Thyroid gland (tissue), 4 donors: ENCODE results near the gene ASB8.

Source experiments
- POLR2A ChIP-seq, 2 donors: fragments of 450-650 bp; IDR thresholded peaks; one replicate each; pipeline ENCODE4 v1.6.1; 2017; ENCODE audit warnings: antibody characterized with exemption in 2 of 2, mild to moderate bottlenecking in 2 of 2, moderate library complexity in 1 of 2
- TF ChIP-seq, protein P1 (sequence below), 6 experiments: fragments of 200-600 bp in 3 of 6; fragments of 450-650 bp in 3 of 6; sonication (generic) in 3 of 6; IDR thresholded peaks; one replicate each; pipeline ENCODE4 v1.5.1; 2016 to 2019; ENCODE audit warnings: antibody characterized with exemption in 6 of 6, mild to moderate bottlenecking in 2 of 6, inconsistent platforms in 1 of 6, moderate library complexity in 1 of 6

DNA sequence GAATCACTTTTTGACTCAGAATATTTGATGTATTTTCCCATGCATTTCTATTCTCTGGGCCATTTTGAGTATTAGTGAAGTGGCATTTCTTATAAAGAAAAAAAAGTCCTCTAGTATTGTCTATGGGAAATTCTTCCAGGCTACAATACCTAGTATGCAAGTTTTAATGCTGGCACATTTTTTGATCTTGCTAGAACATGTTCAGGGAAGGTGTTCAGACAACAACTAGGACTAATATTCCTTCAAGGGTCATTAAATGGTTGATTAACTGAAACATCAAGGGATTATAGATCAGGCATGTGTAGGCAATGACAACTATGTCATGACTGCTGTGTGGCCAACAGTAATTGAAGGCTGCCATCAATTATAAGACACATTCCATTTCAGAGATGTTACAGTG, 33.8 kb upstream of the ASB8 start:
- TF ChIP-seq, protein P1, sequence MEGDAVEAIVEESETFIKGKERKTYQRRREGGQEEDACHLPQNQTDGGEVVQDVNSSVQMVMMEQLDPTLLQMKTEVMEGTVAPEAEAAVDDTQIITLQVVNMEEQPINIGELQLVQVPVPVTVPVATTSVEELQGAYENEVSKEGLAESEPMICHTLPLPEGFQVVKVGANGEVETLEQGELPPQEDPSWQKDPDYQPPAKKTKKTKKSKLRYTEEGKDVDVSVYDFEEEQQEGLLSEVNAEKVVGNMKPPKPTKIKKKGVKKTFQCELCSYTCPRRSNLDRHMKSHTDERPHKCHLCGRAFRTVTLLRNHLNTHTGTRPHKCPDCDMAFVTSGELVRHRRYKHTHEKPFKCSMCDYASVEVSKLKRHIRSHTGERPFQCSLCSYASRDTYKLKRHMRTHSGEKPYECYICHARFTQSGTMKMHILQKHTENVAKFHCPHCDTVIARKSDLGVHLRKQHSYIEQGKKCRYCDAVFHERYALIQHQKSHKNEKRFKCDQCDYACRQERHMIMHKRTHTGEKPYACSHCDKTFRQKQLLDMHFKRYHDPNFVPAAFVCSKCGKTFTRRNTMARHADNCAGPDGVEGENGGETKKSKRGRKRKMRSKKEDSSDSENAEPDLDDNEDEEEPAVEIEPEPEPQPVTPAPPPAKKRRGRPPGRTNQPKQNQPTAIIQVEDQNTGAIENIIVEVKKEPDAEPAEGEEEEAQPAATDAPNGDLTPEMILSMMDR (IDR thresholded peaks at IDR 0.05): no peak
- TF ChIP-seq POLR2A (IDR thresholded peaks at IDR 0.05): no peak
